ENCODE results near the gene PPP2R5E.
A peak's percentile ranks its signal among the peaks of the same experiment; 100 is the strongest.
"Not testable (repeated sequence)": the region's sequence is repeated elsewhere in the genome, so short reads cannot be mapped to it uniquely, and the experiment has no call there.

The PPP2R5E gene

DNA sequence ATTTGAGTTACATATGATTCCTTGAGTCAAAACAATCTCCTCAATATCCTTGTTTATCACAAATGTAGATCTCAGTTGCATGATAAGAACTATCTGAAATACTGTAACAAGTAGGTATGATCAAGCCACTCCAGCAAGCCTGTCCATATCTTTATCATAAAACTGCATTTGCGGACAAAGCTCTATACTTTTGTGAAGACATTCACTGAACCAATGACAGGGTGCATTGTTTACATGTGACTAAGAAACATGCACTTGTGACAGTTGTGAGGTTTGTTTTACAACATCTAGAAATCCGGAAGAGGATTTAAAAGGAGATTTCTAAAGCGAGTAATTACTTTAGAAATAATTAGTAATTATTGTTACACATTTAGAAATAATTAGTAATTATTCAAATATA is 111.7 kb downstream of the PPP2R5E start:
- no peak for DNase-seq

DNA sequence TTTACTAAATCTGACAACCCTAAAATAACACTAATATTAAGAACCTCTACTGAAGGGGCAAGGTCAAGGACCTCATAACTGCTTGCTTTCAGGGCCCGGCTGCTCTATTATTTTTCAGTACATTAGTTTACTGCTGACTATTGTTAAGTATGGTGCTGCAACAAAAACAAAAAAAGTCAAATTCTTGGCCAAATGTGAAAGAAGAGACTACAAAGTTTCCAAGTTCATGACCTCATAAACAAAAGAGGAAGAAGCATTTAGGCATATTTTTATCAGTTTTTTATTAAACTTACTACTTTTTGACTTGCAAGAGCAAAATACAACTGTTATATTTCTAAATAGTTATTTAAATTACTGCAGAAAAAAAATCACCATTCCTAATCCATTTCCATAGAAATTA is 114.7 kb downstream of the PPP2R5E start:
- DNase-seq, result no peak

DNA sequence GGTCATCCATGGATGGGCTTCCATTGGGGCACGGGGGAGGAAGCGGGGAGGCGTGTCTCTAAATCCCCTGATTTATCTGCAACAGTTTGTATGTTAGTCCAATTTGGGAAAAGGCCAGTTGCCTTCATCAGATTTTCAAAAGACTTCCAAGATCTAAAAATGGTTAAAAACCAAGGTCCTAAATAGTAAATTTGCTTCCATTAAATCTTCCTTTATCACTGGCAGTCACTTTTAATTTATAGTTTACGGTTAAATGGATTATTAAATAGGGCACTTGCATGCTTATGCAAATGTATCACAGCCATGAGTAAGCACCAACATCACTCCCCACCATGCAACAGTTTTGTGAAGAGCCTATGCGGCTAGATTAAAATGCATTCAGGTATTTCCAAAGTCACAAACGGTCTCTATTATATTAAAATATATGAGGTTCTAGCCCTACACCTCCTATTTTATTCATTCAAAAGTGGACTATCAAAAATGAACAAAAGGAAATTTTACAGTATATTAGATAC is 116.3 kb downstream of the PPP2R5E start:
- DNase-seq, result no peak

DNA sequence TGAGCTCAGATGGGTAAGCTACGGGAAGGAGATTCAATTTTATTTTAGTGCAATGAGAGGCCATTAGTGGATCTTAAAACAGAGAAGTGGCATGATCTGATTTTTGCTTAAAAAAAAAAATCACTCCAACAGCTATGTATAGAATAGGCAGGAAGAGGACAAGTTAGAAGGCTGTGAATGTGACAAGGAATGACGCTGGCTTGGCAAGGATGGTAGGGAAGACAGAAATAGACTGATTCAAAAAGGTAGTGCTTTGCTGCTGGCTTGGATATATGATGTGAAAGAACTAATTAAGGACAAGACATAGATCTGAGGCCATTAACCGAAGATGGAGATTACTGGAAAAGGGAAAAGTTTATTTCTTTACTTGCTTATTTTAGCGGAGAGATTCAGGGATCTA is 119.3 kb downstream of the PPP2R5E start:
- DNase-seq, result no peak

DNA sequence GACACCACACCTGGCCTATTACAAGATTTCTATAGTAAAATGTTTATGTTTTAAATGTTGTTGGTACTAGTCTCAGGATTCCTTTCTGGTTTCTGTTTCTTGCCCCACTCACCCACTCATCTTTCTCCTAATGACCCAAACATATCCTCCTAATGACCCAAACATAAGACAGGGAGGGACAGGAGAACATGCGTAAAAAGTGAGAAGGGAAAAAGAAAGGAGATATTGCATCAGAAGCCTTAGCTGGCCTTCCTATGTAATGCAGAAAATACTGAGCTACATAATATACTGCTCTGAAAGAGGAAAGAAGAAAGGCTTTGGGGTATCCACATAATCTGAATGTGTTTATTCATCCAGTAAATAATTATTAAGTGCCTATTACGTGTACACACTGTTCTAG is 119.8 kb downstream of the PPP2R5E start:
- no peak for DNase-seq

DNA sequence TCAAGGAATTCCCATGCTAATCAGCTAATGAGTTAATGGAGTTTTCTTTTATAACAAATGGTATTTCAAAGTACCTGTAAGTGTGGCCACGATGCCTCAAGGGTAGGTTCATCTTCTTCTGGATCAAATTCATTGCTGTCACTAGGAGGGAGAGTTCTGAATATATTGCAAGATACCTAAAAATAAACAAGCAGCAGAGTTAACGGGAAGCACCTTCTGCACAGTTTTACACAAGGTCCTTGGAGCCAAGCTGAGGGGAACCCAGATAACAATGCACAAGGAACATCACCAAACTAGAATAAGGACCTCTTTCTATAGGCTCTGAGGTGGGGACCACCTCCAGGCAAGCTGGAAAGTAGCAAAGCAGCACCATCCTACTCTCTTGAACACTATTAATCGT is 121.3 kb downstream of the PPP2R5E start:
- DNase-seq, result no peak

DNA sequence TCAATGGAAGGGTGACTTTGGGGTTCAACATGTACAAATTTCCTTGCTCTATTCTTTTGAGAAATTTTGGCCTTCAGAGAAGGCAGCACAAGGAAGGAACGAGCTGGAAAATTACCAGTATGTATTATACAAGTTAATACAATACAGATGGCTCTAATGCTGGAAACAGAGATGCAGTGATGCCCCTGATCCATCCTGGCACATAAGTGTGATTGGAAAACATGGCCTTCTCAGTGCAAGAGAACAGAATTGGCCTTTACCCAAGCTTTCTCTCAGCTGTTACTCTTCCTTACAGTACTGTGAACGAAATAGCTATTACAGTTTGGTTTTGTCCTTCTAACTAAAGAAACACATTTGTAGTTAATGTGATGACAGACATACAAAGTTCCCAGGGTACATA is 122.0 kb downstream of the PPP2R5E start:
- no peak for DNase-seq

DNA sequence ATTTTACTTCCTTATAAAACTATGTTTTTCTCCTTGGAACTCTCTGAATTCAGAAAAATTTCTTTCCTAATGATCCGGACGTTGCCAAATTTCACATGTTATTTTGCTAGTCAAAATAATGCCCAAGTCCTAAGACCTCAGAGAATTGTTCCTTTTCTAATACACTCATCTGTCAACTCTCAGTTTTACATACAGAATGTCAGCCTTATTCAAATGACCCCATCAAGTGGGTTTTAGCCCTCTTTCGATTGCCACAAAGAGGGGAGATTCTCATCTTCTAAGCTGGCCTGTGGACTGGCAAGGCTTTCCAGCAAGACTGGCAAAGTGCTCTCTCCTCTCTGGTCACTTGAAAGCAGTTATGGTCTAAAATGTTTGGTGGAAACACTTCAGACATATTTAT is 125.2 kb downstream of the PPP2R5E start:
- DNase-seq, result no peak

DNA sequence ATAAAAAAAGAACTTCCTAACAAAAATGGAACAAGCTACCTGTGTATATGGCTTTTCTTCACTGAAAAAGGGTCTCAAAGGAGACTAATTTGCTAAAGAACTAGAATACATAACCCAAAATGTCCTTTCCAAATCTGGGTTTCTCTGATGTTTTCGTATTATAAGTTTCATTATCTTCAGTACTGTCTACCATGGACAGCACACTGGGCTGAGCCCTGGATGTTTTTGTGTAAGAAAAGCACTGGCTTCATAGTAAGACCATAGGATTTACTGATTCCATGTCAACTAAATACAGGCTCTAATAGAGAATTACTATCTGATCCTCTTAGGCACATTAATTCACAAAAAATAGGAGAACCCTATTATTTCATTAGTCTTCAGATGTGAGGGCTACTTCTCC is 130.2 kb downstream of the PPP2R5E start:
- DNase-seq, result no peak

DNA sequence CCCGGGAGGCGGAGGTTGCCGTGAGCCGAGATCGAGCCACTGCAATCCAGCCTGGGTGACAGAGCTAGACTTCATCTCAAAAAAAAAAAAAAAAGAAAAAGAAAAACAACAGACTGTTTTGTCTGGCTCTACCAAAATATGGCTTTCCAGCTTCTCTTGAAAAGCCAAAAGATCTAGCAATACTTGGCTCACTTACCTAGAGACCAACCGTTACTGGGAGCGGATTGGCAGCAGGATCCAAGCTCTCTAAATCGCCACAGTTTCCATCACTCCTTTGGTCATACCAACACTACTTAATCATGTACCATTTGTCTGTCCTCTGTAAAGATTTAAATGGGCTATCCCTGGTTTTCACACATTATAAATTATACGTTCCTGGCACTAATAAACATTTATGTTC is 136.8 kb downstream of the PPP2R5E start:
- no peak for DNase-seq

DNA sequence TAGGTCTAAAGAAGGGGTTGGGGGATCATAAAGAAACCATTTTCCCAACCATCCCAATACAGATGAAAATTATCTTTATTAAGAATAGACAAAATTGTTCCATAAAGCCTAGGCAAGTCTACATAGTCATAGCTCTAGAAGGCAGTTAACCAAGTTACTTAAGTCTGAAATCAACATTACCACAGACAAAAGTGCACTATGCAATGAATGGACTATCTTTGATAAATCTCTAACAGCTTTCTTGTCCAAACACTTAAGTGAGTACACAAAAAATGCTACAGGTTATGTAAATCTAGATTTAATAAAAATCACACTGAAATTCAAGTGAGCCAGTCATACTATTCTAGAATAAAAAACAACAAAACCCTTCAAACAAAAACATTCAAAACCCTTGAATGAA is 137.5 kb downstream of the PPP2R5E start:
- DNase-seq, result no peak

DNA sequence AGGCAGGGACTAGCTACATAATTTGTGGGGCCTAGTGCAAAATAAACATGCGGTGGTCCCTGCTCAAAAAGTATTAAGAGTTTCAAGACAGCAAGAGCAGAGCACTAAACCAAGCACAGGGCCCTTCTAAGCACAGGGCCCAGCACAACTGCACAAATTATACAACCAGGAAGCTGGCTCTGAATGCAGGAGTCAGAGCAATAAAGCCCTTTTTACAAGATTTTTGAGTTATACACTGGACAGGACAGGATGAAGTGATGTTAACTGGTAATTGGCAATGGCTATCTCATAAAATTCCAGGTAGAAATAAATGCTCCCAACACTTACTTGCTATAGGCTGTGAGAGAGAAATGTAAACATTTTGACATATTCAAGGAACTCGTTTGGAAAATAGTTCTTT is 138.3 kb downstream of the PPP2R5E start:
- no peak for DNase-seq

DNA sequence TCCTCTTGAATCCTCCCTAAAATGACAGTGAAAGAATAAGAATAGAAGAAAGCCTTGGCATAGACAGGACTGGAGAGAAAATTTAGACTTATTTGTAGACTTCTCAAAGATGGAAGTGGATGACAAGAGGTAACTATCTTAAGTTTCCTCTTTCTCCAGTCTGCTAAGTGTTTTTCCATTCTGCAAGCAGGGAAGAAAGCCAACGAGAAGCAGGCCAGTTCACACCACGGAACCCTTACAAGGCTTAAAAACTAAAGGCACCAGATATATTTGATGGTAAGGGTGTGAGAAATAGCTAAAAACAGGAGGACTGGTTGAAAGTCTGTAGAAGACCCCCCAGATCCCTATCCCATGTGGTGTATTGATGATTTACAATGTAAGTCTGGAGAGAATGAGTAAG is 141.5 kb downstream of the PPP2R5E start:
- no peak for DNase-seq

DNA sequence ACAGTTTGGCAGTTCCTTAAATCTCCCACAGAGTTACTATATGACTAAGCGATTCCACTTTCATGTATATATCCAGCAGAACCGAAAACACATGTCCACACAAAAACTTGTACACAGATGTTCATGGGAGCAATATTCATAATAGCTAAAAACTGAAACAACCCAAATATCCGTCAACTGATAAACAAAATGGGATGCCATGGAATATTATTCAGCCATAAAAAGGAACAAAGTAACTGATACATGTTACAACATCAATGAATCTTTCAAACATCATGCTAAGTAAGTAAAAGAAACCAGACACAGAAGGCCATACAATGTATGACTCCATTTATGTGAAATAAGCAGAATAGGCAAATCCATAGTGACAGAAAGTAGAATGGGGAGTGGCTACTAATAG is 144.2 kb downstream of the PPP2R5E start:
- no peak for DNase-seq

DNA sequence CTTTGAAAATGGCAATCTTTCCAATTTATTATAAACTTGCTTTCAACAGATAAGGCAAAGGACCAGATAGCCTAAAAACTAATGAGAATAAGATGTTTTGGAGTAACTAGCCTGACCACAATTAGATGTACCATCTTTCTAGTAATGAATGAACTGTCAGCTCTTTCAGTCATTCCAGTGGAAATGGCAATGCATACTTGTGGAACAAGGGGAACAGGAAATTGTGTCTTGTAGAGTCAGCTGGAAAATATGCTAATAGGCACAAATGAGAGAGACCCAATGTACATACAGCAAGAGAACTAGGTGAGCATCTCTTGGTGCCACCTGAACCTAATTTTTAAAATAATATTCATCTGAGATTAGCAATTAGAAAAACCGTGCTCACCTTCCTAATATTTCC is 148.3 kb downstream of the PPP2R5E start:
- no peak for DNase-seq

DNA sequence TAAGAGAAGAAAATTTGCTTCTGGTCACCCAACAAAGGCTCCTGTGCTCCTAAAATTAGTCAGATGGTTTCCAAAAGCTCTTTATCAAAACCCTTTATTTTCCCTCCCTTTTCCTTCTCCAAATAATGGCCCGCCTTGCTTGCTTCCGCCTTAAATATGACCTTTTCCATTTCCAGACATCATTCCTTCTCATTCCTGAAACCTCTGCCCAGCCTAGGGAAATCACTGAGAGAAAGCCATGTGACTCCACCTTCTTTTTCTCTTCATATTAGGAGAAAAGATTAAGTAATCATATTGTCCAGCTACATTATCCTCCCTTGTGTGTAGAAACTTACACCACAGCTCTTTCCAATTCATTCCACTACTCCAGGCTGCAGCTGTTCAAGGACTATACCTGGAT is 148.7 kb downstream of the PPP2R5E start:
- DNase-seq, result no peak

DNA sequence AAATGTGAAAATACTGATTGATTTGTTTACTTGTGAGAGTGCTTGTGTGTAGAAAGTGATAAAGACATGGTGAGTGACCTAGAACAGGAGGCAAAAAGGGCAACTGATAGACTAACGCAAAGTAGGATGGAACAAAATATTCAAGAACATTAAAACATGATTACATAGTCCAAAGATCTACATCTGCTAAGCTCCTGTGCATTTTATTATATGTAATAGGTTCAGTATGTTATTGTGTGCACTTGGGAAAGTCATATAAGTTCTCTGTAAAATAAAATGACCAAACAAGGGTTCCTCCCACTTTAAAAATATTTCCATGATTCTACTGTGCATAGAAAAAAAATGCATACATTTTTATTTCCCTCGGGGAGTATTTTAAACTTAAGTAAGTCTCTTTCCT is 150.2 kb downstream of the PPP2R5E start:
- no peak for DNase-seq

DNA sequence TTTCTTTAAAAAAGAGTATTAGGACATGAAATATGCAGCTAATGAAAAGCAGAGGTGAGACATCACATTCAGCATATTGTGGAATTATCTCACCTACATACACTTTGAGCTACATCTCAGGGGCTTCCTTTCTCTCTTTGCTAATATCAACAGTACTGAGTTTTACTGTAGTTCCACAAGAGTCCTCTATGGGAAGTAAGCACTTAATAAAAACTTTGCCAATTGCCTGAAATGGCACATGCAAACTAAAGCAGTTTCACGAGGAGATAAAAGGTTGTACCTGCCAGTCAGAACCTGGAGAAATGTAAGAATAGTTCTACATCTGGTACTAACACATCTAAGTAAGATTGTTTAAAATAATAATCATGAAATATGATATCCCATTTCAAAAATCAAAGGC is 150.9 kb downstream of the PPP2R5E start:
- DNase-seq, result no peak

DNA sequence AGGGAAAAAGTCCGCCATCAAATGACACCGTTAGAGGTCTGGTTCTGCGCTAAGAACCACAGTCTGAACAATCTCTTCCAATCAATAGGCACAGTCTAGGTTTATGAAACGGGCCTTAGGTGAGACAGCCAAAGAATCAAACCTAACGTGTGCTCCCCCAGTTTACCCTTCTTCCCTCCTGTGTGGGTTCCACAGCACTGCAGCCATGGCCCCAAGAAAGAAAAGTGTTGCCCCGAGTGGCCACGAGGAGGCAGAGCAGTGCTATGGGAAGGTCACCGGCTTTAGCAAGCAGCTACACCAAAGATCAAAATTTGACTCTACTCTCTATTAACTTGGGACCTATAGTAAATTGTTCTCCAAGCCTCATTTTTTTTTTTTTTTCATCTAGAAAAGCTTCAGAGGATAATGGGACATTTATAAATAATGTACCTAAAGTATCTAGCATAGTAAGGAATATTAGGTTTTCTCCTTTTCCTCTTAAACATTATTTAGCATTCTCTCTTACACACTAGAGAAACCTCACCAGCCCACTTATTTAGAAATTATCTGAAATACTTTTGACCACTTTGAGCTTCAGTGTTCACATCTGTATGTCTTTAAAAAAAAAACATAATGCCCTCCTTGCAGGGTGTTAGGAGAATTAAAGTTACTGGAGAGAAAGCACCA is 154.3 kb downstream of the PPP2R5E start:
- peak; percentile 74 for DNase-seq

DNA sequence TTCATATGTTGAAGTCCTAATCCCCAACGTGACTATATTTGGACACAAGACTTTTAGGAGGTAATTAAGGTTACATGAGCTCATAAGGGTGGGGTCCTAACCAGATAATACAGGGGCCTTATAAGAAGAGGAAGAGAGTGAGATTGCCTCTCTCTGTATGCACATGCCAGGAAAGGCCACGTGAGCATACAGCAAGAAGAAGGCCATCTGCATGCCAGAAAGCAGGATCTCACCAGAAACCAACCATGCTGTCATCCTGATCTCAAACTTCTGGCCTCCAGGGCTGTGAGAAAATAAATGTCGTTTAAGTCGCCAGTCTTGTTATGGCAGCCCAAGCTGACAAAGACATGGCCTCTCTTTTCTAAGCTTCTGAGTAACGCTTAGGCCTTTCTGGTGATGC is 155.5 kb downstream of the PPP2R5E start:
- no peak for DNase-seq

DNA sequence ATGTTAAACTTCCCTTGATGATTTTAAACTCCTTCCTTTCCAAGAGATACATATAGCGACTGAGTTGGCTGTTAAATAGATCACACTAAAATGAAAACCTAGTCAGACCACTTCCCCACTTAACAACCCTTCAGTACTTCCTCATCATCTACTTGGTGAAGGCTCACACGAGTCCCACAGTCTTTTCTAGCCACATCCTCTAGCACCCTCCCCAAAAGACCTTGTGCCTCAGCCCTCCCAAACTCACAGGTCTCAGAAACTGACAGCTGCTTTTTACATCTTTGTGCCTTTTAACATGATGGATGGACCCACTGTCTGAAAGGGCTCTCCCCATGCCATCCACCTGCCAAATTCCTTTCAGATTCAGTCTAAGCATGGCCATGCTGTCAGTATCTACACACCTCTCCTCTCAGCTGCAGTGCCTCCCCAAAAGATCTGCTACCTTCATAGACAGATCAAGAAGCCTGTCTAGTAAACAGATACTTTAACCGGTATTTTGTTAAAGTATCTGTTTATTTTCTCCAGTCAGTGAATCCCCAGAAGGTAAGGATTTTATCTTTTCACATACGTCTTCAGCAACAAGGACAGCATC is 159.3 kb downstream of the PPP2R5E start:
- DNase-seq, result no peak

DNA sequence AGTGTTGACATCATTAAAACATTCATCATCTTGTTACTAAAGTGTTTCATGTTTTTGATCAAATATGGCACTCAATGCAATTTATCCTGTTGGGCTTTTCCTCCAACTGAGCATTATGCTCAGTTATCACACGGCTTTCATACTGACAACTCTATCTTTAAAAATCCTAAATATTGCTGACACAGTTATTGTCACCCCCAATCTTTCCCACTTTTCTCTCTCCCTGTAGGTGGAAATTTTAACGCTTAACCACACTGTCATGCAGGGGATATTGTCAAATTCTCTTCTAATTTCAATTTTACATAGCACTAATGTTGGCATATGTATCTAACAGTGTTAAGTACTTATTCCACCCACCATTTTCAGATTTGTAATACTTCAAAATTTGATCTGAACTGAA is 164.7 kb downstream of the PPP2R5E start:
- no peak for DNase-seq

DNA sequence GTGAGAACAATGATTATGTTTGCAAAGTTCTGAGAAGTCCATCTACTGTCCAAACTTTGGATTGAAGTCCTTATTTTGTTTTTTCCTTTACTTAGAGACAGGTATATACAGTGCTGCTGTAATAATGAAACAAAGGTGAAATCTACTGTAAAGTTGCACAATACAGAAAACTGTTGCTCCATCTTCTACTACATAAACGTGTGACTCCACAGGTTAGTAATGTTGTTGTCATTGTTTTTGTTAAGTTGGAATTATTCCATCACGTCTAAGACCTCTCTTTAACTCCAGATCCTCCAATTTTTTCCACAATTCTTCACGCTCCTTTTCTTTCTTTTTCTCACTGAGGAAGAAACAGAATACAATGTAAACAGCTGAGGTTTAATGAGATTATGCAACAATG is 167.4 kb downstream of the PPP2R5E start:
- DNase-seq, result no peak

DNA sequence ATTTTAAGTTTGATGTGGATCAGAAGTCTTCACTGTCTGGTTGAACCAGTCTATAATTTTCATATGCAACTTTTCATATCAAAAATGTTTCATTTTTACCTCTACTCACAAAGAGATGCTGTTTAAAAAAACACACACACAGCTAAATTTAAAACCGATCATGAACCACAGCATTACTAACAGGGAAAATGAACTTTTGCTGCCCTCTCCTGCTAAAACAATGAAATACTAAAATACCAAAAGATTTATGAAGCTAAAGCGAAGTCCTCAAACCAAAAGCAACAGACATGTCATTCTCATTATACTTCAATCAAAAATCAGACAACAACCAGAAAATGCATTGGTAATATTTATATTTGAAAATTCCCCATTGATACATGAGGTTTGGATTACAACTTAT is 171.6 kb downstream of the PPP2R5E start:
- not testable (repeated sequence) for DNase-seq

DNA sequence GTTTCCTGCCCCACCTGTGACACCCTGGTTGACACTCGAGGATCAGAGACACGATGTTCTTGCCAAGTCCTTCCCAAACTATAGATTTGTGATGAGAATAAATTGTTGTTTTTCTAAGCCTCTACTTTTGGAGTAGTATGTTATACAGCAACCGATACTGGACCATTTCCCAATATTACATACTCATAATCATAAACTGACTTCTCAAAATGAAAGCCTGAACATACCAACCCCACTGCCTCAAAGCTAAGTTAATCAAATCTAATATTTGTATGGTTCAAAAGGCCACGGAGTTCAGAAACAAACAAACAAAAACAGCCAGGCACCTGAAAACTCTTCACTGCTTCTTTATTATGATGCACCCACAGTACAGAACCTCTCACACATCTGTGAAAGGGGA is 172.1 kb downstream of the PPP2R5E start:
- no peak for DNase-seq

Data from hematopoietic multipotent progenitor cell treated with erythropoietin and hydrocortisone succinate and interleukin-3 and kit ligand, for 8 days (in vitro differentiated cells).